ENCODE data around the gene DDX25. TPM values are rescaled to one million over a fixed set of nuclear protein-coding genes. Genes with fewer than 3 reads are reported as not detected.

The DDX25 gene
- polyA plus RNA-seq, 3 donors: not detected

- H3K9ac ChIP-seq (ENCODE audit: insufficient read depth, low read length, poor library complexity, severe bottlenecking): no peak overlapping the region
- TF ChIP-seq, protein P1, sequence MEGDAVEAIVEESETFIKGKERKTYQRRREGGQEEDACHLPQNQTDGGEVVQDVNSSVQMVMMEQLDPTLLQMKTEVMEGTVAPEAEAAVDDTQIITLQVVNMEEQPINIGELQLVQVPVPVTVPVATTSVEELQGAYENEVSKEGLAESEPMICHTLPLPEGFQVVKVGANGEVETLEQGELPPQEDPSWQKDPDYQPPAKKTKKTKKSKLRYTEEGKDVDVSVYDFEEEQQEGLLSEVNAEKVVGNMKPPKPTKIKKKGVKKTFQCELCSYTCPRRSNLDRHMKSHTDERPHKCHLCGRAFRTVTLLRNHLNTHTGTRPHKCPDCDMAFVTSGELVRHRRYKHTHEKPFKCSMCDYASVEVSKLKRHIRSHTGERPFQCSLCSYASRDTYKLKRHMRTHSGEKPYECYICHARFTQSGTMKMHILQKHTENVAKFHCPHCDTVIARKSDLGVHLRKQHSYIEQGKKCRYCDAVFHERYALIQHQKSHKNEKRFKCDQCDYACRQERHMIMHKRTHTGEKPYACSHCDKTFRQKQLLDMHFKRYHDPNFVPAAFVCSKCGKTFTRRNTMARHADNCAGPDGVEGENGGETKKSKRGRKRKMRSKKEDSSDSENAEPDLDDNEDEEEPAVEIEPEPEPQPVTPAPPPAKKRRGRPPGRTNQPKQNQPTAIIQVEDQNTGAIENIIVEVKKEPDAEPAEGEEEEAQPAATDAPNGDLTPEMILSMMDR (IDR thresholded peaks at IDR 0.05): no peak
- no peaks in the 10 kb centered on the region for H3K9me3 ChIP-seq (replicated peaks in 1 of 2; ENCODE audit: control insufficient read depth in 1 of 2, insufficient read depth in 1 of 2, low read length in 2 of 2)
- intact Hi-C loops (cut with micrococcal nuclease): loop anchor here in 1 of 2 donors (10.0 kb wide), 1 partner anchor 286 kb away; the partner anchor contains the start of gene STT3A
- no peaks in the 10 kb centered on the region for H3K9me3 Mint-ChIP-seq
- WGBS (ENCODE audit: insufficient coverage): 78% methylated on average over 1 of the region's 1 CpG
- H4K20me1 ChIP-seq (ENCODE audit: insufficient read depth, low read length): no peaks in the 10 kb centered on the region
- H2AFZ ChIP-seq (ENCODE audit: insufficient read depth, low read depth, low read length, poor library complexity, severe bottlenecking): no peak overlapping the region
- H3K79me2 ChIP-seq (ENCODE audit: insufficient read depth, low read length): no peaks in the 10 kb centered on the region
- no peak for DNase-seq
- H3K27ac ChIP-seq (ENCODE audit: low read depth in 1 of 2, low read length in 2 of 2): no peak overlapping the region
- H3K36me3 ChIP-seq (replicated peaks in 1 of 2; ENCODE audit: control insufficient read depth in 1 of 2, insufficient read depth in 2 of 2, low read length in 2 of 2): no peaks in the 10 kb centered on the region
- no peak overlapping the region for H3K27ac Mint-ChIP-seq
- peaks cover 2% of the 10 kb centered on the region for H3K4me1 Mint-ChIP-seq
- H3K4me2 ChIP-seq (replicated peaks; ENCODE audit: extremely low read depth, low read length, poor library complexity, severe bottlenecking): no peak overlapping the region
- no peaks in the 10 kb centered on the region for H3K36me3 Mint-ChIP-seq
- H3K27me3 ChIP-seq (ENCODE audit: control insufficient read depth in 2 of 2, insufficient read depth in 2 of 2, low read length in 2 of 2): peaks cover 0 to 2% of the 10 kb centered on the region in 2 donors
- no peak overlapping the region for H3K4me3 Mint-ChIP-seq
- peaks cover 2 to 3% of the 10 kb centered on the region in 2 donors for H3K4me1 ChIP-seq (ENCODE audit: control insufficient read depth in 1 of 2, insufficient read depth in 2 of 2, low read length in 2 of 2)
- peaks cover 10 to 17% (median 12%) of the 10 kb centered on the region in 3 donors for H3K27me3 Mint-ChIP-seq (ENCODE audit: low read depth in 3 of 3)
- no peak overlapping the region for H3K4me3 ChIP-seq (replicated peaks in 1 of 3; ENCODE audit: low read depth in 2 of 3, low read length in 3 of 3)
These were observed 23.0 kb upstream of the DDX25 start for GRCh38 chr11:125881291-125881690.

GRCh38 chr11:125883375-125883774 lies 20.9 kb upstream of the DDX25 start:
- intact Hi-C loops (cut with micrococcal nuclease): loop anchor here in 1 of 2 donors (10.0 kb wide), 1 partner anchor 289 kb away; the partner anchor contains the start of gene STT3A
- no peaks in the 10 kb centered on the region for H3K9me3 ChIP-seq (replicated peaks in 1 of 2; ENCODE audit: control insufficient read depth in 1 of 2, insufficient read depth in 1 of 2, low read length in 2 of 2)
- peaks cover 0 to 2% of the 10 kb centered on the region in 2 donors for H3K27me3 ChIP-seq (ENCODE audit: control insufficient read depth in 2 of 2, insufficient read depth in 2 of 2, low read length in 2 of 2)
- no peak for DNase-seq
- no peak overlapping the region for H3K9ac ChIP-seq (ENCODE audit: insufficient read depth, low read length, poor library complexity, severe bottlenecking)
- Mint-ChIP-seq H3K27me3 (ENCODE audit: low read depth in 3 of 3) (peaks cover 11 to 16% (median 13%) of the 10 kb centered on the region in 3 donors), H3K27ac (no peak overlapping the region), H3K4me3 (no peak overlapping the region), H3K9me3 (peaks cover 0 to 7% (median 0%) of the 10 kb centered on the region in 7 donors), H3K4me1 (peaks cover 15% of the 10 kb centered on the region), H3K36me3 (no peaks in the 10 kb centered on the region)
- no peak overlapping the region for H3K4me2 ChIP-seq (replicated peaks; ENCODE audit: extremely low read depth, low read length, poor library complexity, severe bottlenecking)
- H3K4me3 ChIP-seq (replicated peaks in 1 of 3; ENCODE audit: low read depth in 2 of 3, low read length in 3 of 3): no peak overlapping the region
- no peak overlapping the region for H2AFZ ChIP-seq (ENCODE audit: insufficient read depth, low read depth, low read length, poor library complexity, severe bottlenecking)
- H3K79me2 ChIP-seq (ENCODE audit: insufficient read depth, low read length): peaks cover 2% of the 10 kb centered on the region
- no peaks in the 10 kb centered on the region for H3K36me3 ChIP-seq (replicated peaks in 1 of 2; ENCODE audit: control insufficient read depth in 1 of 2, insufficient read depth in 2 of 2, low read length in 2 of 2)
- H3K27ac ChIP-seq (ENCODE audit: low read depth in 1 of 2, low read length in 2 of 2): no peak overlapping the region
- TF ChIP-seq, protein P1 (IDR thresholded peaks at IDR 0.05): no peak
- H4K20me1 ChIP-seq (ENCODE audit: insufficient read depth, low read length): no peaks in the 10 kb centered on the region
- peaks cover 14 to 21% of the 10 kb centered on the region in 2 donors for H3K4me1 ChIP-seq (ENCODE audit: control insufficient read depth in 1 of 2, insufficient read depth in 2 of 2, low read length in 2 of 2)
- WGBS (ENCODE audit: insufficient coverage): 97% methylated on average over 6 of the region's 8 CpGs
